GM23338 (cell line): ENCODE data around the gene NGDN. TPM values are rescaled to one million over a fixed set of nuclear protein-coding genes. Genes with fewer than 3 reads are reported as not detected.

ENCODE experiments used
- ATAC-seq: fragments of 200-7000 bp; cut with Tn5 transposase; 3 replicates; pipeline ENCODE4 v1.9.1; 2020
- DNase-seq: peaks from one replicate; pipeline ENCODE4 v3.0.0-alpha.2; 2015; ENCODE audit warnings: low spot score
- H2AFZ ChIP-seq: fragments of 200-600 bp; sonication (generic); 2 replicates; pipeline ENCODE4 v1.8.0; 2016; ENCODE audit warnings: antibody characterized with exemption, mild to moderate bottlenecking, moderate library complexity
- H3F3A ChIP-seq: fragments of 200-600 bp; sonication (generic); replicated peaks from 2 replicates; pipeline ENCODE4 v1.8.0; 2017; ENCODE audit warnings: antibody characterized with exemption, mixed run types, low read depth
- H3K27ac ChIP-seq: fragments of 200-600 bp; sonication (generic); 2 replicates; pipeline ENCODE4 v1.6.1; 2016; ENCODE audit warnings: low read depth
- H3K27me3 ChIP-seq: fragments of 200-600 bp; sonication (generic); 2 replicates; pipeline ENCODE4 v1.8.0; 2016; ENCODE audit warnings: mild to moderate bottlenecking, mixed run types, moderate library complexity; ENCODE audit not compliant: insufficient read depth
- H3K36me3 ChIP-seq: fragments of 200-600 bp; sonication (generic); 2 replicates; pipeline ENCODE4 v1.8.0; 2016; ENCODE audit warnings: mild to moderate bottlenecking; ENCODE audit not compliant: insufficient read depth
- H3K4me1 ChIP-seq: fragments of 200-600 bp; sonication (generic); 2 replicates; pipeline ENCODE4 v1.8.0; 2016; ENCODE audit warnings: mild to moderate bottlenecking, moderate library complexity; ENCODE audit not compliant: insufficient read depth
- H3K4me2 ChIP-seq: fragments of 200-600 bp; sonication (generic); 2 replicates; pipeline ENCODE4 v1.7.1; 2017; ENCODE audit warnings: mixed run types
- H3K4me3 ChIP-seq: fragments of 200-600 bp; sonication (generic); 2 replicates; pipeline ENCODE4 v1.6.1; 2016; ENCODE audit warnings: mixed run types
- H3K79me2 ChIP-seq: fragments of 200-600 bp; sonication (generic); replicated peaks from 2 replicates; pipeline ENCODE4 v1.8.0; 2017; ENCODE audit warnings: mild to moderate bottlenecking; ENCODE audit not compliant: insufficient read depth
- H3K9me2 ChIP-seq: fragments of 200-600 bp; sonication (generic); 2 replicates; pipeline ENCODE4 v1.8.0; 2017; ENCODE audit not compliant: insufficient read depth
- H4K20me1 ChIP-seq: fragments of 200-600 bp; sonication (generic); replicated peaks from 2 replicates; pipeline ENCODE4 v1.8.0; 2017; ENCODE audit warnings: mild to moderate bottlenecking; ENCODE audit not compliant: insufficient read depth
- H3K27ac Mint-ChIP-seq: 2 replicates; pipeline ENCODE4 v1.8.0; 2020; ENCODE audit warnings: inconsistent platforms, mild to moderate bottlenecking, moderate library complexity, mixed read lengths
- H3K27me3 Mint-ChIP-seq: 3 replicates; pipeline ENCODE4 v1.8.0; 2022; ENCODE audit warnings: low read depth, mild to moderate bottlenecking, moderate library complexity, mixed read lengths, inconsistent platforms; ENCODE audit not compliant: insufficient read depth, poor library complexity
- H3K36me3 Mint-ChIP-seq: 3 replicates; pipeline ENCODE4 v1.8.0; 2021; ENCODE audit warnings: low read depth, mild to moderate bottlenecking, inconsistent platforms, moderate library complexity, mixed read lengths
- H3K4me1 Mint-ChIP-seq: 3 replicates; pipeline ENCODE4 v1.8.0; 2020; ENCODE audit warnings: mild to moderate bottlenecking, inconsistent platforms, mixed read lengths
- H3K4me3 Mint-ChIP-seq: 3 replicates; pipeline ENCODE4 v1.8.0; 2021; ENCODE audit warnings: moderate library complexity, mild to moderate bottlenecking, inconsistent platforms, mixed read lengths
- H3K9me3 Mint-ChIP-seq: 3 replicates; pipeline ENCODE4 v1.8.0; 2020; ENCODE audit warnings: moderate library complexity, mild to moderate bottlenecking, inconsistent platforms, mixed read lengths
- CREB1 ChIP-seq: fragments of 250-450 bp; sonication (Bioruptor Pico); IDR thresholded peaks from 2 replicates; pipeline ENCODE4 v1.5.0; 2020; ENCODE audit warnings: low read depth, mild to moderate bottlenecking, moderate library complexity
- CTCF ChIP-seq, 2 experiments: fragments of 200-600 bp in 1 of 2; sonication (generic) in 1 of 2; conservative IDR thresholded peaks; 2 replicates each; pipeline versions ENCODE4 v1.5.1 to v1.6.1; 2016 to 2017; ENCODE audit warnings: antibody characterized with exemption in 2 of 2, low read depth in 2 of 2, mild to moderate bottlenecking in 2 of 2, moderate library complexity in 1 of 2
- EZH2 ChIP-seq: fragments of 200-600 bp; sonication (generic); IDR thresholded peaks from one replicate; pipeline ENCODE4 v1.8.0; 2017; ENCODE audit warnings: antibody characterized with exemption, mild to moderate bottlenecking, low read depth; ENCODE audit not compliant: unreplicated experiment
- JUNB ChIP-seq: IDR thresholded peaks from one replicate; pipeline ENCODE4 v1.6.1; 2016; ENCODE audit warnings: antibody characterized with exemption; ENCODE audit not compliant: unreplicated experiment
- NANOG ChIP-seq: IDR thresholded peaks from 2 replicates; pipeline ENCODE4 v1.6.1; 2016; ENCODE audit warnings: antibody characterized with exemption, borderline replicate concordance
- POLR2AphosphoS5 ChIP-seq: IDR thresholded peaks from 2 replicates; pipeline ENCODE4 v1.6.1; 2016; ENCODE audit warnings: antibody characterized with exemption, low read depth
- ZNF331 ChIP-seq: fragments of 250-450 bp; sonication (Bioruptor Pico); IDR thresholded peaks from 2 replicates; pipeline ENCODE4 v1.5.0; 2020; ENCODE audit warnings: low read depth, mild to moderate bottlenecking, moderate library complexity
- ZNF462 ChIP-seq: fragments of 250-450 bp; sonication (Bioruptor Pico); IDR thresholded peaks from 2 replicates; pipeline ENCODE4 v1.5.0; 2020; ENCODE audit warnings: mild to moderate bottlenecking, moderate library complexity
- polyA plus RNA-seq: library from polyadenylated mRNA; unstranded; fragments of >200 nt; fragmentation: Nextera tagmentation; extraction: Ambion mirVana; gene quantifications from 2 replicates; pipeline ENCODE4 v1.2.1, GENCODE V29; 2016
- total RNA-seq: library from RNA; depleted of rRNA; stranded (reverse); fragments of >200 nt; shearing (Covaris generic); gene quantifications from 2 replicates; pipeline ENCODE4 v1.2.3, GENCODE V29; 2014

NGDN gene
- total and polyA plus RNA-seq, 2 experiments from 2014 or later = 48.6 to 90.8 TPM

- H3F3A ChIP-seq = no peaks in the 10 kb centered on the region
- no peak overlapping the region for H3K4me3 ChIP-seq
- H3K36me3 ChIP-seq = no peaks in the 10 kb centered on the region
- no peak overlapping the region for H2AFZ ChIP-seq
- ATAC-seq = no peak
- no peaks in the 10 kb centered on the region for H4K20me1 ChIP-seq
- no peaks in the 10 kb centered on the region; the same call in 2 of the 3 replicates for H3K36me3 Mint-ChIP-seq
- no peak overlapping the region for H3K27ac Mint-ChIP-seq
- H3K79me2 ChIP-seq = no peaks in the 10 kb centered on the region
- H3K27me3 ChIP-seq = no peaks in the 10 kb centered on the region
- DNase-seq = no peak
- H3K9me3 Mint-ChIP-seq = no peaks in the 10 kb centered on the region; the same call in 2 of the 3 replicates
- H3K27ac ChIP-seq = no peak overlapping the region
- H3K4me2 ChIP-seq = no peak overlapping the region
- peaks cover 10% of the 10 kb centered on the region for H3K9me2 ChIP-seq
- no peak overlapping the region for H3K4me3 Mint-ChIP-seq
- no peaks in the 10 kb centered on the region; the same call in 2 of the 3 replicates for H3K4me1 Mint-ChIP-seq
- TF ChIP-seq JUNB (no peak), ZNF462 (no peak), CREB1 (CRISPR knock-in tag) (no peak), ZNF331 (CRISPR knock-in tag) (no peak), EZH2 (no peak), NANOG (no peak), POLR2AphosphoS5 (no peak), CTCF (conservative IDR thresholded peaks at IDR 0.05; ENCODE audit: low read depth in 2 of 2) (no peak)
- H3K27me3 Mint-ChIP-seq = peaks cover 28% of the 10 kb centered on the region
- H3K4me1 ChIP-seq = no peaks in the 10 kb centered on the region
Measured at GRCh38 chr14:23421594-23421993, 47.9 kb upstream of the NGDN start.
